ENCODE data around the gene TEX13B.

The TEX13B gene

GRCh38 chrX:107940095-107940494 lies 42.1 kb downstream of the TEX13B start:
- no peaks in the 10 kb centered on the region for H3K9me2 ChIP-seq (replicated peaks; ENCODE audit: insufficient read depth, low read length)
- TF ChIP-seq, protein P1, sequence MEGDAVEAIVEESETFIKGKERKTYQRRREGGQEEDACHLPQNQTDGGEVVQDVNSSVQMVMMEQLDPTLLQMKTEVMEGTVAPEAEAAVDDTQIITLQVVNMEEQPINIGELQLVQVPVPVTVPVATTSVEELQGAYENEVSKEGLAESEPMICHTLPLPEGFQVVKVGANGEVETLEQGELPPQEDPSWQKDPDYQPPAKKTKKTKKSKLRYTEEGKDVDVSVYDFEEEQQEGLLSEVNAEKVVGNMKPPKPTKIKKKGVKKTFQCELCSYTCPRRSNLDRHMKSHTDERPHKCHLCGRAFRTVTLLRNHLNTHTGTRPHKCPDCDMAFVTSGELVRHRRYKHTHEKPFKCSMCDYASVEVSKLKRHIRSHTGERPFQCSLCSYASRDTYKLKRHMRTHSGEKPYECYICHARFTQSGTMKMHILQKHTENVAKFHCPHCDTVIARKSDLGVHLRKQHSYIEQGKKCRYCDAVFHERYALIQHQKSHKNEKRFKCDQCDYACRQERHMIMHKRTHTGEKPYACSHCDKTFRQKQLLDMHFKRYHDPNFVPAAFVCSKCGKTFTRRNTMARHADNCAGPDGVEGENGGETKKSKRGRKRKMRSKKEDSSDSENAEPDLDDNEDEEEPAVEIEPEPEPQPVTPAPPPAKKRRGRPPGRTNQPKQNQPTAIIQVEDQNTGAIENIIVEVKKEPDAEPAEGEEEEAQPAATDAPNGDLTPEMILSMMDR (IDR thresholded peaks at IDR 0.05; ENCODE audit: insufficient read depth, low read length, poor library complexity, severe bottlenecking) = no peak
- TF ChIP-seq EZH2phosphoT487 (conservative IDR thresholded peaks at IDR 0.05; ENCODE audit: low read length) = no peak
- H3K79me2 ChIP-seq (ENCODE audit: insufficient read depth, low read length) = no peaks in the 10 kb centered on the region

DNA sequence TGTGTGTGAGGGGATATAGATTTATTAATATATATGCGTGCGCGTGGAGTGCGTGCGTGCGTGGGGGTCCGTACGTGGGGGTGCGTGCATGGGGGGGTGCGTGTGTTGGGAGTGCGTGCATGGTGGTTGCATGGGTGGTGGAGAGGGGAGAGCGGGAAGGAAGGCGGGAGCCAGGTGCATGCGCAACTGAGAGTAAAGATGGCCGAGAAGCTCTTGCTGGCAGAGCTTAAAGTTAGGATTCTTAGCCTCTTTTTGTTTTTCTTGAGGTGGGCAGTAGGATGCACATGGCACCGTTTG lies 45.8 kb downstream of the TEX13B start:
- Histone ChIP-seq H3K36me3 (ENCODE audit: low read length) (no peaks in the 10 kb centered on the region), H3K79me2 (ENCODE audit: insufficient read depth, low read length) (no peaks in the 10 kb centered on the region), H3K27me3 (ENCODE audit: low read length) (no peaks in the 10 kb centered on the region), H3K9me3 (ENCODE audit: insufficient read depth, low read length) (no peaks in the 10 kb centered on the region), H2AFZ (ENCODE audit: low read depth, low read length, severe bottlenecking) (no peak overlapping the region), H3K9me2 (replicated peaks; ENCODE audit: insufficient read depth, low read length) (no peaks in the 10 kb centered on the region), H4K20me1 (ENCODE audit: low read depth, low read length) (no peaks in the 10 kb centered on the region), H3K4me3 (ENCODE audit: insufficient read depth, low read length, poor library complexity, severe bottlenecking) (no peak overlapping the region), H3K9ac (ENCODE audit: low read length) (no peak overlapping the region), H3K27ac (ENCODE audit: low read depth, low read length) (no peak overlapping the region), H3F3A (ENCODE audit: insufficient read depth) (no peaks in the 10 kb centered on the region), H3K4me2 (ENCODE audit: low read depth, low read length, poor library complexity, severe bottlenecking) (no peak overlapping the region)
- TF ChIP-seq, protein P1 (IDR thresholded peaks at IDR 0.05; ENCODE audit: insufficient read depth, low read length, poor library complexity, severe bottlenecking) = no peak
- TF ChIP-seq EZH2phosphoT487 (conservative IDR thresholded peaks at IDR 0.05; ENCODE audit: low read length) = no peak

More at GRCh38 chrX:107940095-107940494, 42.1 kb downstream of the TEX13B start:
- Histone ChIP-seq H2AFZ (ENCODE audit: low read depth, low read length, severe bottlenecking) (no peak overlapping the region), H3K4me3 (ENCODE audit: insufficient read depth, low read length, poor library complexity, severe bottlenecking) (no peak overlapping the region), H3K4me2 (ENCODE audit: low read depth, low read length, poor library complexity, severe bottlenecking) (no peak overlapping the region), H3K9ac (ENCODE audit: low read length) (no peak overlapping the region), H3K27me3 (ENCODE audit: low read length) (no peaks in the 10 kb centered on the region), H3K27ac (ENCODE audit: low read depth, low read length) (no peak overlapping the region), H3F3A (ENCODE audit: insufficient read depth) (no peaks in the 10 kb centered on the region), H4K20me1 (ENCODE audit: low read depth, low read length) (no peaks in the 10 kb centered on the region), H3K36me3 (ENCODE audit: low read length) (no peaks in the 10 kb centered on the region), H3K9me3 (ENCODE audit: insufficient read depth, low read length) (no peaks in the 10 kb centered on the region)

DNA sequence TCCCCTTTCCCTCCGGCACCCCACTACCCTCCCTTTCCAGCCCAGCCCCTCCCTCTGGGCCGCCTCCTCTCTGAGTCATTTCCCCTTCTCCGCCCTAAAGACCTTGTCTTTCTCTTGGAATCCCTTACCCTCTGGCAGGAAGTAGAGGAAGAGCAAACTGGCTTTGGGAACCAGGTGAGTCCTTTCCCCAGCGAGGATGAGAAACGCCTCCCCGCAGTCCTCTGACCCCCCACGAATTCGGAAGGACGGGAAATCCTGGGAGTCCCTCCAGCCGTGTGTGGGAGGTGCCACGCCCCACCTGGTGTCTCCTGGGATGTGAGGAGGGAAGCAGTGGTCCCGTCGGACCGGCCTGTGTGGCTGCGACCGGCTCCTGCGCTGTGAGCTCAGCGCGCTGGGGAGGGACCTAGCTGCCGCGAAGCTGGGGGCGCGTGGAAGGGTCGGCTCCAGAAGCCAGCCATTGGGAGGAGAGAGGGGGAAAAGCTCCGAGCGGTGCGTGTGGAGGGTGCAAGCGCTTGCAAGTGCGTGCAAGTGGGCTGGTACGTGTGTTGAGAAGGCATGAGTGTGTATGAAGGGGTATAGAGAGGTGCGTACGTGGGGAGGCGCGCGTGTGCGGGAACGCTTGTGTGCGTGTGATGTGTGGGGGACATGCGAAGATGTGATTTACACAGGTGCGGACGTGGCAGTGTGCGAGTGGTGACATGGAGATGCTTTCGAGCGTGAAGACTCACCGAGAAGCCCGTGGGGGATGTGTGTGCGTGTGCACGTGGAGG lies 46.3 kb downstream of the TEX13B start:
- H4K20me1 ChIP-seq (ENCODE audit: low read depth, low read length) = no peaks in the 10 kb centered on the region
- H3K36me3 ChIP-seq (ENCODE audit: low read length) = no peaks in the 10 kb centered on the region
- TF ChIP-seq, protein P1 (IDR thresholded peaks at IDR 0.05; ENCODE audit: insufficient read depth, low read length, poor library complexity, severe bottlenecking) = no peak
- TF ChIP-seq EZH2phosphoT487 (conservative IDR thresholded peaks at IDR 0.05; ENCODE audit: low read length) = no peak
- no peaks in the 10 kb centered on the region for H3K27me3 ChIP-seq (ENCODE audit: low read length)
- no peaks in the 10 kb centered on the region for H3F3A ChIP-seq (ENCODE audit: insufficient read depth)
- no peak overlapping the region for H3K9ac ChIP-seq (ENCODE audit: low read length)
- H2AFZ ChIP-seq (ENCODE audit: low read depth, low read length, severe bottlenecking) = no peak overlapping the region
- H3K79me2 ChIP-seq (ENCODE audit: insufficient read depth, low read length) = no peaks in the 10 kb centered on the region
- no peak overlapping the region for H3K4me3 ChIP-seq (ENCODE audit: insufficient read depth, low read length, poor library complexity, severe bottlenecking)
- H3K27ac ChIP-seq (ENCODE audit: low read depth, low read length) = no peak overlapping the region
- no peak overlapping the region for H3K4me2 ChIP-seq (ENCODE audit: low read depth, low read length, poor library complexity, severe bottlenecking)
- H3K9me3 ChIP-seq (ENCODE audit: insufficient read depth, low read length) = no peaks in the 10 kb centered on the region
- H3K9me2 ChIP-seq (replicated peaks; ENCODE audit: insufficient read depth, low read length) = no peaks in the 10 kb centered on the region
